HL-60 (cell line): ENCODE data around the gene SPATA6L.

Experiments
- DNase-seq, 2 experiments: peaks; one replicate each; pipeline ENCODE4 v3.0.0-alpha.2; 2010 to 2020; ENCODE audit warnings: low read depth in 1 of 2, low spot score in 1 of 2
- H3K27ac ChIP-seq: fragments of 250-450 bp; sonication (Bioruptor Pico); replicated peaks from 2 replicates; pipeline ENCODE4 v1.5.1; 2020; ENCODE audit warnings: mild to moderate bottlenecking, moderate library complexity
- H3K27me3 ChIP-seq: fragments of 250-450 bp; sonication (Bioruptor Pico); 2 replicates; pipeline ENCODE4 v1.5.1; 2021; ENCODE audit warnings: mild to moderate bottlenecking, moderate library complexity; ENCODE audit not compliant: insufficient read depth, poor library complexity, severe bottlenecking
- H3K4me3 ChIP-seq: replicated peaks from 2 replicates; pipeline ENCODE4 v1.5.1; 2011; ENCODE audit warnings: mild to moderate bottlenecking, control low read depth, low read length; ENCODE audit not compliant: insufficient read depth
- GABPA ChIP-seq: IDR thresholded peaks from 2 replicates; pipeline ENCODE4 v1.6.1; 2012; ENCODE audit warnings: low read depth
- POLR2AphosphoS5 ChIP-seq: IDR thresholded peaks from 2 replicates; pipeline ENCODE4 v1.6.1; 2012; ENCODE audit warnings: low read depth
- SPI1 ChIP-seq: IDR thresholded peaks from 2 replicates; pipeline ENCODE4 v1.6.1; 2012; ENCODE audit warnings: low read depth, mild to moderate bottlenecking, borderline replicate concordance
- TF ChIP-seq, protein P1 (sequence below): IDR thresholded peaks from one replicate; pipeline ENCODE4 v1.5.1; 2011; ENCODE audit warnings: low read length, control low read depth, inconsistent platforms; ENCODE audit not compliant: insufficient read depth
- TF ChIP-seq, protein P2 (sequence below): IDR thresholded peaks from 2 replicates; pipeline ENCODE4 v1.6.1; 2012; ENCODE audit warnings: low read depth; ENCODE audit not compliant: insufficient replicate concordance

SPATA6L gene

DNA sequence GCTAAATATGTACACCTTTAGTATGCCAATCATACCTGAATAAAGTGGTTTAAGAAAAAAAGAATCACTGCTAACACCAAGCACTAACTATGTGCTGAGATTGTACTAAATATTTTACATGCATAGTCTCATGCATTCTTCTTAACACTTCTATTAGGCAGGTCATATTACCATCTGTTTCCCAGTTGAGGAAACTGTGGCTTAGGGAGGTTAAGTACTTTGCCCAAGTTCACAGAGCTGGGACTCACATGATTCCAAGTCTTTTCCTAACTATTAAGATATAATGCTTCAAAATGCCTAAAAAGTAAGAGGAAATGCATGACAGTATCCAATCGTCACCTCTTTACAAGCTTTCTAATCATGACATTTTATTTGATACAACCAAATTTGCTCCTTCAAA, 73.4 kb downstream of the SPATA6L start:
- Histone ChIP-seq H3K4me3 (no peak overlapping the region), H3K27me3 (no peaks in the 10 kb centered on the region), H3K27ac (no peak overlapping the region)
- TF ChIP-seq SPI1 (no peak), GABPA (no peak), POLR2AphosphoS5 (no peak)
- TF ChIP-seq, protein P1, sequence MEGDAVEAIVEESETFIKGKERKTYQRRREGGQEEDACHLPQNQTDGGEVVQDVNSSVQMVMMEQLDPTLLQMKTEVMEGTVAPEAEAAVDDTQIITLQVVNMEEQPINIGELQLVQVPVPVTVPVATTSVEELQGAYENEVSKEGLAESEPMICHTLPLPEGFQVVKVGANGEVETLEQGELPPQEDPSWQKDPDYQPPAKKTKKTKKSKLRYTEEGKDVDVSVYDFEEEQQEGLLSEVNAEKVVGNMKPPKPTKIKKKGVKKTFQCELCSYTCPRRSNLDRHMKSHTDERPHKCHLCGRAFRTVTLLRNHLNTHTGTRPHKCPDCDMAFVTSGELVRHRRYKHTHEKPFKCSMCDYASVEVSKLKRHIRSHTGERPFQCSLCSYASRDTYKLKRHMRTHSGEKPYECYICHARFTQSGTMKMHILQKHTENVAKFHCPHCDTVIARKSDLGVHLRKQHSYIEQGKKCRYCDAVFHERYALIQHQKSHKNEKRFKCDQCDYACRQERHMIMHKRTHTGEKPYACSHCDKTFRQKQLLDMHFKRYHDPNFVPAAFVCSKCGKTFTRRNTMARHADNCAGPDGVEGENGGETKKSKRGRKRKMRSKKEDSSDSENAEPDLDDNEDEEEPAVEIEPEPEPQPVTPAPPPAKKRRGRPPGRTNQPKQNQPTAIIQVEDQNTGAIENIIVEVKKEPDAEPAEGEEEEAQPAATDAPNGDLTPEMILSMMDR, result no peak
- TF ChIP-seq, protein P2, sequence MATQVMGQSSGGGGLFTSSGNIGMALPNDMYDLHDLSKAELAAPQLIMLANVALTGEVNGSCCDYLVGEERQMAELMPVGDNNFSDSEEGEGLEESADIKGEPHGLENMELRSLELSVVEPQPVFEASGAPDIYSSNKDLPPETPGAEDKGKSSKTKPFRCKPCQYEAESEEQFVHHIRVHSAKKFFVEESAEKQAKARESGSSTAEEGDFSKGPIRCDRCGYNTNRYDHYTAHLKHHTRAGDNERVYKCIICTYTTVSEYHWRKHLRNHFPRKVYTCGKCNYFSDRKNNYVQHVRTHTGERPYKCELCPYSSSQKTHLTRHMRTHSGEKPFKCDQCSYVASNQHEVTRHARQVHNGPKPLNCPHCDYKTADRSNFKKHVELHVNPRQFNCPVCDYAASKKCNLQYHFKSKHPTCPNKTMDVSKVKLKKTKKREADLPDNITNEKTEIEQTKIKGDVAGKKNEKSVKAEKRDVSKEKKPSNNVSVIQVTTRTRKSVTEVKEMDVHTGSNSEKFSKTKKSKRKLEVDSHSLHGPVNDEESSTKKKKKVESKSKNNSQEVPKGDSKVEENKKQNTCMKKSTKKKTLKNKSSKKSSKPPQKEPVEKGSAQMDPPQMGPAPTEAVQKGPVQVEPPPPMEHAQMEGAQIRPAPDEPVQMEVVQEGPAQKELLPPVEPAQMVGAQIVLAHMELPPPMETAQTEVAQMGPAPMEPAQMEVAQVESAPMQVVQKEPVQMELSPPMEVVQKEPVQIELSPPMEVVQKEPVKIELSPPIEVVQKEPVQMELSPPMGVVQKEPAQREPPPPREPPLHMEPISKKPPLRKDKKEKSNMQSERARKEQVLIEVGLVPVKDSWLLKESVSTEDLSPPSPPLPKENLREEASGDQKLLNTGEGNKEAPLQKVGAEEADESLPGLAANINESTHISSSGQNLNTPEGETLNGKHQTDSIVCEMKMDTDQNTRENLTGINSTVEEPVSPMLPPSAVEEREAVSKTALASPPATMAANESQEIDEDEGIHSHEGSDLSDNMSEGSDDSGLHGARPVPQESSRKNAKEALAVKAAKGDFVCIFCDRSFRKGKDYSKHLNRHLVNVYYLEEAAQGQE, result no peak
- no peak for DNase-seq

DNA sequence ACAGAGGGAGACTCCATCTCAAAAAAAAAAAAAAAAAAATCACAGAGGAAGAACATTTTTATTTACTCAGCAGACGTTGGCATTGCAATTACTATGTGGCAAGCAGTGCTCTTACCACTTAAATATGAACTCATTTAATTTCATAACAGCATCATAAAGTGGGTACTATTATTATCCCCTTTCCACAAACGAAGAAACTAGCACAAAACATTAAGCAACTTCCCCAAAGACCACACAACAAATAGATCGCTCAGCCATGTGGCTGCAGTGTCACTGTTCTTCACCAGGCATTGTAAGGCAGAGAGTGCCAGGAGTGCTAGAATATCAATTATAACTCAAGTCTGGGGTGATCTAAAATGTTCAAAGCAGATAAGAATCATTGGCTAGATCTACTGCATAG, 74.0 kb downstream of the SPATA6L start:
- H3K27me3 ChIP-seq, result no peaks in the 10 kb centered on the region
- H3K4me3 ChIP-seq, result no peak overlapping the region
- no peak overlapping the region for H3K27ac ChIP-seq
- TF ChIP-seq, protein P2, result no peak
- TF ChIP-seq, protein P1, result no peak
- TF ChIP-seq GABPA (no peak), SPI1 (no peak), POLR2AphosphoS5 (no peak)
- DNase-seq, result no peak

DNA sequence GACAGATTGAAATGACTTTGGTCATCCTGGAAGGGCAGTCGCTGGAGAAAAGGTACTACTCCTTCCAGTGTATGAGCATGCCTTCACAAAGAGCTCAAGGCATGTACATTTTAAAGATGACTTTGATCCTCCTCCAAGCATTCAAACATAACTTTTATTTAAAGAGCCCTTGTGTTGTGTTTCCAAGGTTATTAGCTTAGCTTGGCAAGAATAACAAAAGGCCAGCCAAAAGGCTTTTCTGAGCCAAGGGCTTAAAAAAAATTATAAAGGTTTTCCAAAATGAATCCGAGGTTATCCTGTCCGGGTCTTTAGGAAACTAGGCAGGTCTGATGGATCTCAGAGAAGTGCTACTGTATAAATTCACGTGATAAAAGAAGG, 75.2 kb downstream of the SPATA6L start:
- H3K27me3 ChIP-seq, result no peaks in the 10 kb centered on the region
- H3K4me3 ChIP-seq, result no peak overlapping the region
- DNase-seq, result no peak
- no peak overlapping the region for H3K27ac ChIP-seq
- TF ChIP-seq, protein P2, result no peak
- TF ChIP-seq, protein P1, result no peak
- TF ChIP-seq SPI1 (no peak), POLR2AphosphoS5 (no peak), GABPA (no peak)
